GM12865 (cell line): ENCODE results near the gene NUCB2.

Experiments
- DNase-seq: peaks from one replicate; pipeline ENCODE4 v3.0.0; 2010; ENCODE audit warnings: low read depth
- H3K4me3 ChIP-seq: 2 replicates; pipeline ENCODE4 v1.5.1; 2011; ENCODE audit warnings: mild to moderate bottlenecking, low read depth, low read length, control low read depth
- TF ChIP-seq, protein P1 (sequence below): IDR thresholded peaks from 2 replicates; pipeline ENCODE4 v1.5.1; 2011; ENCODE audit warnings: low read length, control low read depth, low read depth, inconsistent platforms; ENCODE audit not compliant: insufficient read depth; ENCODE audit errors: missing control alignments

The NUCB2 gene

DNA sequence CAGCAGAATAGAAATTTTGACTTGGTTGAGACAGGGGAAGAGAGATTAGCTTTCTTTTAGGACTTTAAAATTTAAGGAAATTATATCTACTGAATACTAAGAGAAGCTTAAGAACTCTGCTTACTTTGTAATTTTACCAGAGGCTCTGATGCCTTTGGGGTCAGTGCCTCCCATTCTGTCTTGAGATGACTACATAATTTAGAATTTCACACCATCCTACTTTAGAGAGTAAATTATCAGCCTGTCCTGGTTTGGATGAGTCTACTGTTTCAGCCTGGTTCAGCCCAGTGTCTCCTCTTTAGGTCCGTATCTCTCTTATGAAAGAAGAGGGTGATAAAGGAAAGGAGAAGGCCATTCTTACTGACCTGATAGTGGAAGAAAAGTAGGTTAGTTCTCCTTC lies 9.8 kb downstream of the NUCB2 start:
- TF ChIP-seq, protein P1, sequence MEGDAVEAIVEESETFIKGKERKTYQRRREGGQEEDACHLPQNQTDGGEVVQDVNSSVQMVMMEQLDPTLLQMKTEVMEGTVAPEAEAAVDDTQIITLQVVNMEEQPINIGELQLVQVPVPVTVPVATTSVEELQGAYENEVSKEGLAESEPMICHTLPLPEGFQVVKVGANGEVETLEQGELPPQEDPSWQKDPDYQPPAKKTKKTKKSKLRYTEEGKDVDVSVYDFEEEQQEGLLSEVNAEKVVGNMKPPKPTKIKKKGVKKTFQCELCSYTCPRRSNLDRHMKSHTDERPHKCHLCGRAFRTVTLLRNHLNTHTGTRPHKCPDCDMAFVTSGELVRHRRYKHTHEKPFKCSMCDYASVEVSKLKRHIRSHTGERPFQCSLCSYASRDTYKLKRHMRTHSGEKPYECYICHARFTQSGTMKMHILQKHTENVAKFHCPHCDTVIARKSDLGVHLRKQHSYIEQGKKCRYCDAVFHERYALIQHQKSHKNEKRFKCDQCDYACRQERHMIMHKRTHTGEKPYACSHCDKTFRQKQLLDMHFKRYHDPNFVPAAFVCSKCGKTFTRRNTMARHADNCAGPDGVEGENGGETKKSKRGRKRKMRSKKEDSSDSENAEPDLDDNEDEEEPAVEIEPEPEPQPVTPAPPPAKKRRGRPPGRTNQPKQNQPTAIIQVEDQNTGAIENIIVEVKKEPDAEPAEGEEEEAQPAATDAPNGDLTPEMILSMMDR: no peak
- no peak for DNase-seq
- H3K4me3 ChIP-seq: no peak overlapping the region

DNA sequence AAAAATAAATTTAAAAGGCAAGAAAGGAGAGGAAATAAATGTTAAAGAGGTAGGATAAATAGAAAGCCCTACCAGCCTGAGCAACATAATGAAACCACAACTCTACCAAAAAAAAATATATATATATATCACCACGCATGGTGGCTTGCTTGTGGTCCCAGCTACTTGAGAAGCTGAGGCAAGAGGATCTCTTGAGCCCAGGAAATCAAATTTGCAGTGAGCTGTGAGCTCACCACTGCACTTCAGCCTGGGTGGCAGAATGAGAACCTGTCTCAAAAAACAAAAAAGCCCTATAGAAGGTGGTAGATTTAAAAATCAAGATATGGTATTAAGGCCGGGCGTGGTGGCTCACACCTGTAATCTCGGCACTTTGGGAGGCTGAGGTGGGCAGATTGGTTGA lies 10.5 kb downstream of the NUCB2 start:
- TF ChIP-seq, protein P1: no peak
- no peak overlapping the region for H3K4me3 ChIP-seq
- DNase-seq: no peak

DNA sequence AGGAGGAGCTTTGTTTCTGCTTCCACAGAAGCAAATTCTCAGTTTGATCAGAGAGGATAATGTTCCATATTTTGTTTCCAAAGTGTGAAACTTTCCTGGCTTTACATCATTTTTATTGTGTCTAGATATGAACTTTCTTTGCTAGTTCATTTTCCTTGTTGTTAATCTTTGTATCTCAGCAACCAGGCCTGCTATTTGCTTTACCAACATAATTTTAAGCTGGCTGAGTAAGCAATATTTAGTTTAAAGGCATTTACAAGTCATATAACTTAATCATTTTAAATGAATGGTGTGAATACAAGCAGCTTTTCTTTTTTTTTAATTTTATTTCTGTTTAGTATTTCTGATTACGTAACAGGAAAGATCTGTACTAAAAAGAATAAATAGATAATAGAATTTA lies 15.2 kb downstream of the NUCB2 start:
- TF ChIP-seq, protein P1: no peak
- DNase-seq: no peak
- no peak overlapping the region for H3K4me3 ChIP-seq

DNA sequence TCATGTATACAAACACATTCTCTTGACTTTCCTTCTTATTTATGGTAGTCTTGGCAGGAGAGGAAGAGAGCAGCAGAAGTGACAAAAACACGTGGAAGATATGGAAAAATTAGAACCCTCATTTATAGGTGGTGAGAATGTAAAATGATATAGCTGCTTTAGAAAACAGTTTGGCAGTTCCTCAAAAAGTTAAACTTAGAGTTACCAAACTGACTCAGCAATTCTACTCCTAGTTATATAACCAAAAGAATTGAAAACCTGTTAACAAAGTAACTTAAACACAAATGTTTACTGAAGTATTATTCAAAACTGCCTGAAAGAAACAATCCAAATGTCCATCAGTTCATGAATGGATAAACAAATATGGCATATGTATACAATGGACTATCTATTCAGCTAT lies 16.8 kb downstream of the NUCB2 start:
- no peak for DNase-seq

DNA sequence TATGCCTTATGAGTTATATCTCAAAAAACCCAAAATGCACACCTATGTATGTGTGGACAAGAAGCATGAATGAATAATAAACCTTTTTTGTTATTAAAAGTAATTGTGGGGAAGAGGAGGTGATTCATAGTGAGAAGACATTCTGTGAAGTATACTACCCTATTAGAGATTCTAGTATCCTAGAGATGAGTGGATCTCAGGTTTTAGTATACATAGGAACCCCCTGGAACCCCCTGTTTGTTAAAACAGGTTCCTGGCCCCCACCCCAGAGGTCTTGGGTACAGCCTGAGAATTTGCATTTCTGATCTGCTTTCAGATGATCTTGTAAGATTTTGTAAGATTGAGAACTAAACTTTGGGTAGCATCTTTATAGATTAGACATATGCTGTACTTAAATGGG lies 17.5 kb downstream of the NUCB2 start:
- TF ChIP-seq, protein P1: no peak
- peak; percentile 43 for DNase-seq
- H3K4me3 ChIP-seq: no peak overlapping the region

More for the DNA sequence above, 16.8 kb downstream of the NUCB2 start:
- TF ChIP-seq, protein P1: no peak
- no peak overlapping the region for H3K4me3 ChIP-seq

DNA sequence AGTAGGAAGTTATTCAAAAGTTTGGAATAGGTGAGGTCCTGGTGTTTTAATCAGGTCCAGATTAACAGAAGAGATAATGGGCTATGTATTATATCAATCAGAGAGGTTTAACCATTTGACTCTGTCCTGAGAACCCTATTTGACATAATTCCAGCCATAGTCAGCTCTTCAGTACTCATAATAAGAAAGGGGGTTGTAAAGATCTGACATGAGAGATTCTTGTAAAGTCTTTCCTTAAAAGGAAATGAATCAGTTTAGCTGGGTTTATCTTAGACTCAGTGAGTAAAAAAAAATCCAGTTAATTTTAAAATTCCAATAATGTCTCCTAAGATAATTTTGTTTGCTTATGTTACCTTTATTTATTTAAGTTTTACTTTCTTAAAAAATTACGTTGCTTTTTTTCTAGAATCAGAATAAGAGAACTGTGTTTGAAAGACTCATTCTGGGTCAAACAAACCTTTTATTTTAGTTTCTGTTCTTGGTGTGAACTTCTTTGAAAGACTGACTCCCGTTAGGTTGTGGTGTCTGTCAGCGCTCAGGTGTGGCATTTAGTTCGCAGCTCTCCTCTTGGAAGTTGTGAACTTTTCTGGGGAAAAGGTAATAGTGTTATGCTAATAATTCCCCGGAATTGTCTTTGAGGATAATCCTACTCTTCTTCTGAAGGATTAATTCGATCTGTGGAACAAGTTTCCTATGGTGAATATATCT lies 20.5 kb downstream of the NUCB2 start:
- no peak overlapping the region for H3K4me3 ChIP-seq
- TF ChIP-seq, protein P1: no peak
- peak; percentile 29 for DNase-seq

DNA sequence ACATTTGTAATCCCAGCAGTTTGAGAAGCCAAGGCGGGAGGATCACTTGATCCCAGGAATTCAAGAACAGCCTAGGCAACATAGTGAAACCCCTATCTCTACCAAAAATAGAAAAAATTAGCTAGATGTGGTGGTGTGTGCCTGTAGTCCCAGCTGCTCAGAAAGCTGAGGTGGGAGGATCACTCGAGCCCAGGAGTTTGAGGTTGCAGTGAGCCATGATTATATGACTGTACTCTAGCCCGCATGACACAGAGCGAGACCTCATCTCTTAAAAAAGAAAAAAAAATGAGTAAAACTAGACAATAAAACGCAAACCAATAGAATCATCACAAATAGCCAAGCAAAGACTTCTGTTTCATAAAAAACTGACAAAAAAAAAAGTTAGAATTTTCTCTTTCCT lies 21.8 kb downstream of the NUCB2 start:
- TF ChIP-seq, protein P1: no peak
- no peak overlapping the region for H3K4me3 ChIP-seq
- DNase-seq: peak; percentile 82
